GM13977 (cell line): Measurements from ENCODE around the gene NARF.

Experiments
- DNase-seq: peaks from one replicate; pipeline ENCODE4 v3.0.0; 2012; ENCODE audit warnings: low spot score
- in situ Hi-C: fragments of 300-500 bp; cut with MboI; formaldehyde crosslinking; loops from one replicate; pipeline ENCODE4 v1.12.0; 2022; ENCODE audit warnings: low sequenced_read_pairs, low pct_unique_long_range_greater_than_20kb, mixed read lengths, inconsistent platforms; ENCODE audit not compliant: unreplicated experiment
- TF ChIP-seq, protein P1 (sequence below): IDR thresholded peaks from 2 replicates; pipeline ENCODE4 v1.5.1; 2012; ENCODE audit warnings: mild to moderate bottlenecking, control low read depth; ENCODE audit not compliant: insufficient read depth; ENCODE audit errors: extremely low read depth, missing control alignments

NARF gene

DNA sequence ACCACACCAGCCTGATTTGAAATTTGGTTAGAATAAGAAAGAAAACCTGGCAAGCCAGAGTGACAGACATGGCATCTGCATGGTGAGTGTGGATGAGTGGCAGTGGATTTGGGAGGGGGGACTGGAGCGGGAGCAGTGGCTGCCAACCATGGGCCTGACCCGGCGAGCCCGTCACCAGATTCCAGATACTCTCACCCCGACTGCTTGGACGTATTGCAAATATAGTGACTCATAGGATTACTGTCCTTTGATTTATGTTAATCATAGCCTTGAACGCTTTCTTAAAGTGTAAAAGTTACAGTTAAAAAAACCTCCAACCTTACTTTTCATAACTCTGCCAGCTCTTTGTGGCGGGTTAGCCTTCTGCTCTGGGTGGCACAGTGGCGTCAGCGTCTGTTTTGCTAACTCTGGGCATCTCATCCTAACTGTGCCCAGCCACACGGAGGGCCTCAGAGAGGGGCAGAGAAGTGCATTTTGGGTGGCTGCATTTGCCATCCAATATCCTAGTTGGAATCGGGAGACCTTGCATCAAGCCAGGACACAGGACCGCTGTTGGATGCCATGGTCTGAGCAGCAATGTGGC is 34.2 kb downstream of the NARF start:
- TF ChIP-seq, protein P1, sequence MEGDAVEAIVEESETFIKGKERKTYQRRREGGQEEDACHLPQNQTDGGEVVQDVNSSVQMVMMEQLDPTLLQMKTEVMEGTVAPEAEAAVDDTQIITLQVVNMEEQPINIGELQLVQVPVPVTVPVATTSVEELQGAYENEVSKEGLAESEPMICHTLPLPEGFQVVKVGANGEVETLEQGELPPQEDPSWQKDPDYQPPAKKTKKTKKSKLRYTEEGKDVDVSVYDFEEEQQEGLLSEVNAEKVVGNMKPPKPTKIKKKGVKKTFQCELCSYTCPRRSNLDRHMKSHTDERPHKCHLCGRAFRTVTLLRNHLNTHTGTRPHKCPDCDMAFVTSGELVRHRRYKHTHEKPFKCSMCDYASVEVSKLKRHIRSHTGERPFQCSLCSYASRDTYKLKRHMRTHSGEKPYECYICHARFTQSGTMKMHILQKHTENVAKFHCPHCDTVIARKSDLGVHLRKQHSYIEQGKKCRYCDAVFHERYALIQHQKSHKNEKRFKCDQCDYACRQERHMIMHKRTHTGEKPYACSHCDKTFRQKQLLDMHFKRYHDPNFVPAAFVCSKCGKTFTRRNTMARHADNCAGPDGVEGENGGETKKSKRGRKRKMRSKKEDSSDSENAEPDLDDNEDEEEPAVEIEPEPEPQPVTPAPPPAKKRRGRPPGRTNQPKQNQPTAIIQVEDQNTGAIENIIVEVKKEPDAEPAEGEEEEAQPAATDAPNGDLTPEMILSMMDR: no peak
- DNase-seq: no peak
- in situ Hi-C loops: no loop called here

DNA sequence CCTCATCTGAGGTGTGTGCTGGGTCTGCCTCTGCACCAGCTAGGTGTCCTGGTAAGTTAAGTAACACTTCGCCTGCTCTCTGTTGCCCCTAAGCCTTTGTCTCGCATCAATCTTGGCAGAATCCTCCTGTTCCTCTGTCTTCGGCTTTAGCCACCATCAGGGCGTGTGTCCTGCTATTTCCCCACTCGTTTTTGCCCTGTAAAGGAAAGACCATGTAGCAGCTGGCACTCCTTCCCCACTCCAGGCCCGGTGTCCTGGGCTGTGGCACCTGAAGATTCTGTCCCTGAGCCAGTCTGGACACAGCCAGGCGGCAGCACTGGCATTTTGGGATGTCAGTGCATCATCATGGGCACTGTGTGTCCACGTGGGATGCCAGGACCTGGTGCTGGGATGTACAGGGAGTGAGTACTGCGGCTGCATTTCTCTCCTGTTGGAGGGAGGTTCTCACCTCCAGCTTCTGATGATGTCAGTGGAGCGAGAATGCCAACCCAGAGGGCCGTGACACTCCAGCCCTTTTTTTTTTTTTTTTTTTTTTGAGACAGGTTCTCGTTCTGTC is 34.8 kb downstream of the NARF start:
- DNase-seq: no peak
- TF ChIP-seq, protein P1: no peak
- in situ Hi-C loops: no loop called here

DNA sequence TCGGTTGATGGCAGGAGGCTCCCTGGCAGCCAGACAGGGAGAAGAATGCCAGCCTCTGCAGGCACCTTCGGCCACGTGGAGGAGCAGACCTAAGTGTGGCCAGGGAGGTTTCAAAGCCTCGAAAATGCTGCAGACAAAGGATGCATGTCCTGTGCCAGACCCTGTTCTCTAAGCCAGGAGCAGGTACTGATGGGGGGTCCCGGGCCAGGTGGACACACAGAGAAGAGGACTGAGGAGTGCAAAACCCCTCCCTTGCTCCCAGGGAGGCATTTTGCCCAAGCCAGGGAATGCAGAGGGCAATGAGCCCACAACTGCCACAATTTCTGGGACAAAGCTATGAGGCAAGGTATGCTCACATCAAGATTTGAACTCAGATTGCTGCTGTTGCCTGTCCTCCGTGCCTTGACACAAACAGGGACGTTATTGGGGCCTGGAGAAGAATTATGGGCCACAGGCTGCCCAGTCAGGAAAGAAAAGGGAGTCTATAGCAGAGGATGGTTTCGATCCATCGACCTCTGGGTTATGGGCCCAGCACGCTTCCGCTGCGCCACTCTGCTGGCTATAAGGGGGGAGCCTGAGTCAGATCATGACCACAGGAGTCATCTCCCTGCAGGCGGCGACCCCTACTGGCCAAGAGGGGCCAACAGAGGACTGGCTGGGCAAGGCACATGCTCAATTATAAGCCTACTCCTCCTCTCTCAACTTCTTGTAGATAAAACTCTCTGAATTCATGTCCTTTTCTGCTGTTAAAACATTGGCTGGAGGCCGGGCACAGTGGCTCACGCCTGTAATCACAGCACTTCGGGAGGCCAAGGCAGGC is 35.9 kb downstream of the NARF start:
- peak; percentile 93 for DNase-seq
- in situ Hi-C loops: no loop called here
- TF ChIP-seq, protein P1: peak; percentile 97

DNA sequence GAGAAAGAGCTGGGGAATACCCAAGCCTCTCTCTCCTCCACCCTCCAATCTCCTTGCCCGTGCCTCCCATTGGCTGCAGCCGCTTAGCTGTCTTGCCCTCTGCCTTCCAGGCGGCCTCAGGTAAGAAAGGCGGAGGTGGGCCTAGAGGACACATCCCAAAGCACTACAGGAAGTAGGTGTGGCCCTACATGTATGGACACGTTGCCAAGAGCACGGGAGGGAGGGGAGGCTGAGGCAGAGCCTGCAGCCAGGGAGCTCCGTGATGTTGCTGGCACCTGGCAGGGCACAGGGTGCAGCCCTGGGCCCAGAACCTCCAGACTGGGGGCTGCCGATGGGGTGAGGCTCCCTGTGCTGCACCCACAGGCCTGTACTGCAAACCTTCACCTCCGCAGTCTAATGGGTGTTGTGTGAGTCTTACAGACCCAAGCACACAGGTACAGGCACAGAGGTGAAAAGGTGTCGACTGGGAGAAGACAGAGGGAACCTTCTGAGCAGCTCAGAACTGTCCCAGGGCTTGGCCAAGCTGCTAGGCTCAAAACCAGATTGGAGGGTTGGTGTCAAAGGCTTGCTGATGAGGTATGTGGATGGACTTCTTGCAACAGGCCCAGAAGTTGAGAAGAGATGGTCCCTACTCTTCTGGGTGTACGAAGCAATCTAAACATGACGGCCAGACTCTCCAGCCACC is 37.4 kb downstream of the NARF start:
- in situ Hi-C loops: no loop called here

DNA sequence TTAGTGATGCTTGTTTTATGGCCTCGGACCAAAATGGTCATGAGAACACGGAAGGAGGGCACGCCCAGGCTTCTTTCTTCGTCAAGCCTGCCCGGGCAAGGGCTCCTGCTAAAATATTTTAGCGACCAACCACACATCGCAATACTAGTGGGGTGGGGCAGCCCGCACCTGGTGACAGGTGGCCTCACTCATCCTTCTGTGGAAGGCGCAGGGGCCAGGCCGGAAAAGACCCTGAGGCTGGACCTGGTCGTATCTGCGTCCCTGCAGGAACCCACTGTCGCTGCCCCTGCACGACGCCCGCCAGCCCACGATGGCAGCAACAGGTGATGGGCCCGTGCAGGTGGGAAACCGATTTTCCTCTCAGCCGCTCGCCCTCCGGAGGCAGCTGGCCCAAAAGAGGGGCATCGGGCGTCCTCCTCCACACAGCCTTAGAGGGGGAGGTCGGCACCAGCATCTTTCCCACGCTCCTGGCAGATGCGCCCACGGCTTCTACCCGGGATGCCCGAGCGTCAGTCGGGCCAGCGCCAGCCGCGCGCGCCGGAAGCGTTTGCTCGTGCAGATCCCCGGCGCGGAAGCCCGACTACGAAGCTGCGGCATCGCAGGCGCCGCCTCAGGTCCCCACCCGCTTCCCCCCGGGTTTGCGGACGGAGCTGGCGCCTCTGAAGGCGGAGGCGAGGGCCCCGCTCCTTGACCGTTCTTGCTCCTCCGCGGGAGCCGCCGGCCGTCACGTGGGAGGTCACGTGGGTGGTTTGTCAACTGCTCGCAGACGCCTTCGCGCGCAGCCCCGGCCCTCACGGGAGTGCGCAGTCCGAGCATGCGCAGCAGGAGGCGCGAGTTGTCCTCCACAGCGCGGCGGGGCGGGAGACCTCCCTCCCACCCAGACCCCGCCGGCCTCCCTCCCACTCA is 38.2 kb downstream of the NARF start:
- in situ Hi-C loops: no loop called here
- DNase-seq: peak; percentile 95
- TF ChIP-seq, protein P1: no peak

More for the DNA sequence above, 37.4 kb downstream of the NARF start:
- DNase-seq: no peak
- TF ChIP-seq, protein P1: no peak
